Stimulated activated CD4-positive, alpha-beta T cell treated with anti-CD3 and anti-CD28 coated beads, Interleukin-15, amount 100 ng/mL, for 1 hour (primary cell): Measurements from ENCODE around the gene GFRA1.
"Not testable (repeated sequence)": the region's sequence is repeated elsewhere in the genome, so short reads cannot be mapped to it uniquely, and the experiment has no call there.

Experiments used
- DNase-seq, 2 donors: peaks; one replicate each; pipeline ENCODE4 v3.0.0-alpha.2; 2020; ENCODE audit warnings: low read depth in 1 of 2, low spot score in 1 of 2

Gene GFRA1

DNA sequence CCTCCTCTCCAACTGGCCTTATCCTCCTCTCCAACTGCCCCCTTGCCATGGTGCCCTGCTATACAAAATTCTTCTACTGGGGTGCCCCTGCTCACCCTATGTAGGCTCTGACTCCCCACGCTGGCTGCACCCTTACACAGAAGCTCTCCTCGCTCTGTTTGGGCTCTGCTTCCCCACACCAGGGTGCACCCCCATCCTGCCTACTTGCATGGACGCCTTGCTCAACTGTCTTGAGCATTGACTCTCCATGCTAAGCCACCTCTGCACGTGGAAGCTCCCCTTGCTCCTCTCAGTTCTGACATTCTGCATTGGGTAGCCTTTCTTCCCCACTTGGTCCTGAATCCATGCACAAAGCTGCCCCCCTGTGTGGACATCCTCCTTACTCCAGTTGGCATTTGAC lies 231.1 kb downstream of the GFRA1 start:
- DNase-seq = no peak

DNA sequence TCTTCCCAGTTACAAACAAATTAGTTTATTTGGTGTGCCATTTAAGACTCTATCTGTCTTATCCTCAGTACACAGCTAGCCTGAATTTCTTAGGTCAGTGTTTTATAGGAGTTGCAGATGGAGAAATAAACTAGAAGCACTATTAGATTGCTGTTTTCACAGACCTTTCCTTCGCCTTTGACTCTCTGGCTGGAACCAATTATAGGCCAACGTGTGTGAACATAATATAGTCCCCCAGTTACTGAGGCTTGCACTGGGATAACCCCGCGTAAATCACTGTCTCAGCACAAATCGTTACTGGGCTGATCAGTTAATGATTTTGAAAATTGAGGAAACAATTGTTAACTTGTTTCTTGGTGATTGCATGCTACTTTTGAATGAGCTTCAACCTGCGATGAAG lies 233.4 kb downstream of the GFRA1 start:
- DNase-seq = no peak

DNA sequence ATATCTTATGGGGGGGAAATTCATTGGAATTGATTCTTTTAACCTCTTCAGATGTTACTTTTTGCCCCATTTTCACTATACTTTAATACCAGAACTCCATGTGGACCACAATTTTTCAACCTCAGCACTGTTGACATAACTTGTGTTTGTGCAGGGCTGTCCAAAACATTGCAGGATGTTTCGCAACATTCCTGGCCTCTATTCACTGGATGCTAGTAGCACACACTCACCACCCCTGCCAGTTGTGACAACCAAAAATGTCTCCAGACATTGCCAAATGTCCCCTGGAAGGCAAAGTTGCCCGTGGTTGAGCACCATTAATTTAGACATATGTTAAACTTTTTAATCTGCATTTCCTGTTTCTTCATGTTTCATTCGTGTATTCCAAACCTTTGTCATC lies 234.7 kb downstream of the GFRA1 start:
- no peak for DNase-seq

DNA sequence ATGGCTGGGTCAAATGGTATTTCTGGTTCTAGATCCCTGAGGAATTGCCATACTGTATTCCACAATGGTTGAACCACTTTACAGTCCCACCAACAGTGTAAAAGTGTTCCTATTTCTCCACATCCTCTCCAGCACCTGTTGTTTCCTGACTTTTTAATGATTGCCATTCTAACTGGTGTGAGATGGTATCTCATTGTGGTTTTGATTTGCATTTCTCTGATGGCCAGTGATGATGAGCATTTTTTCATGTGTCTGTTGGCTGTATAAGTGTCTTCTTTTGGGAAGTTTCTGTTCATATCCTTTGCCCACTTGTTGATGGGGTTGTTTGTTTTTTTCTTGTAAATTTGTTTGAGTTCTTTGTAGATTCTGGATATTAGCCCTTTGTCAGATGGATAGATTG lies 237.6 kb downstream of the GFRA1 start:
- not testable (repeated sequence) for DNase-seq

DNA sequence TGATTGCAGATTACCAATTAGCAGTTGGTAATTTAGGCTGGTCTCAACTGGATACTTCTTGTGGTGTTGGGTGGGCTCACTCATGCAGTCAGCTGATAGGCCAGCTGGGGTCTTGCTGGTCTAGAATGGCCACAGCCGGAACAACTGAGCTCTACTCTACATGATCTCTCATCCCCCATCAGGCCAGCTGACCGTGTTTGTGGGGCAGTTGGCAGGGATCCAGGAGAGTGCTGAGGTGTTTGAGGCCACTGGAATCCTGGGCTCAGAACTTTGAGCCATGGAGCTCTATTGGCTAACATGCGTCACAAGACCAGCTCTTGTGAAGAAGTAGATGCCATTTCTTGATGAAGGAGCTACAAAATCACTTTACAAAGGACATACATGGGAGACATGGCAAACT lies 242.4 kb downstream of the GFRA1 start:
- DNase-seq = no peak

DNA sequence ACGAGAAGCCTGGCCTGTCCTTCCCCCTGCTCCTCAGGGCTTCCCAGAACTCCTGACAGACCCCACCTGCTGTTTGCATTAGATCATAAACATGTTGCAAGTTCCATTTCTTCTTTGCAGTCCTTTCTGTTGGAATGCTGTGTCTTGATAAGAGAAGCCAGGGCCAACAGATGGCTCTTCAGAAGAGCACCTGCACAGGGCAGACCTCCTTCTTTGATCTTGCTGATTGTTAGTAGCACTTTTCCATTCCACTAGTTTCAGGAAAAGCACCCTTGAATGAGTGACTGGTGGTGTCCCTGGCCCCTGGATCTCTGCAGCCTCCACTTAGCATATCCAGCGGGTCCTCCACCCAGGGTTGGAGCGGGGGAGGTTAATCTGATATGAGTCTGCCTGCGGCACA lies 243.2 kb downstream of the GFRA1 start:
- no peak for DNase-seq

DNA sequence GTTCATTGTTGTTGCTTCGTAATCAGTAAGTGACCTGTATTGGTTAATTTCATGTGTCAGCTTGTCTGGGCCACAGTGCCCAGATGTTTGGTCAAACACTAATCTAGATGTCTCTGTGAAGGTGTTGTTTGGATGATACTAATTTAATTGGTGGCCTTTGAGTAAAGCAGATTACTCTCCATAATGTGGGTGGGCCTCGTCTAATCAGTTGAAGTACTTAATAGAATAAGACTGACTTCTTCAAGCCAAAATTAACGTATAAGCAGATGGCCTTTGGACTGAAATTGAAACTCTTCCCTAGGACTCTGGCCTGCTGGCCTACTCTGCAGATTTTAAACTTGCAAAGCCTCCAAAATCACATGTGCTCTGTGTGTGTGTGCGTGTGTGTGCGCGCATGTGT lies 245.7 kb downstream of the GFRA1 start:
- no peak for DNase-seq

DNA sequence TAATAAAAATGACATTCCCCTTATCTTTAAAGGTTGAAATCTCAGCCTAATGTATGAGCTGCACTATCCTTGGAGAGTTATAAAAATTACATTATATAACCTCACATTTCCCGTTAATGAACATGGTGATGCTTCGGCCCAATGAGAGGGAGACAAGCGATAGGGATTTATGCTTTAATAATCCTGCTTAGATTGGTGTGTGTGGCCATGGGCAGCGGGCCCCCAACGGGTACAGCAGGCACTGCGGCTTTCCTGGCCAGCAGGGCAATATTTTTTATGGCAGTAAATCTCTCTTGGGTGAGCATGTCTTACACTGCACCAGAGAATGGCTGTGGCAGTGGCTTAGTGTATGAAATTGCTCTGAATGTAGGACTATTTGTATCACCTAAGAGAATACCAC lies 246.3 kb downstream of the GFRA1 start:
- DNase-seq = no peak

DNA sequence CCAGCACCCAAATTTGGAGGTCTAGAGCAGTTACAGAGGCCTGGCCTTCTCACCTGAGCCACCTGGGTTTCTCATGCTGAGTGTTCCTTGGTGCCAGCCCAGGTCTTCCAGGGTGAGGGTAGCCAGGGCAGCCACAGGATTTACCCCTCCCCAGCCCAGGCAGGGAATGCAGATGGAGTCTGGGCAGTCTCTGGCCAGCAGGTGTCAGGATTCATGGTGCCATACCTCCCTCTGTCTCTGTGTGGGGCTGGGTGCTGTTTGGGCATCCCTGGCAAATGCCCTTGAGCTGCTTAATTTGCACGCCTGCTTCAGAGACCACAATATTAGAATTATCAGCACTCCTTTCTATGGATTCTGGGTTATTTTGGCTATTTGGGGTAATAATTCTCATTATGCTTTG lies 246.7 kb downstream of the GFRA1 start:
- no peak for DNase-seq

DNA sequence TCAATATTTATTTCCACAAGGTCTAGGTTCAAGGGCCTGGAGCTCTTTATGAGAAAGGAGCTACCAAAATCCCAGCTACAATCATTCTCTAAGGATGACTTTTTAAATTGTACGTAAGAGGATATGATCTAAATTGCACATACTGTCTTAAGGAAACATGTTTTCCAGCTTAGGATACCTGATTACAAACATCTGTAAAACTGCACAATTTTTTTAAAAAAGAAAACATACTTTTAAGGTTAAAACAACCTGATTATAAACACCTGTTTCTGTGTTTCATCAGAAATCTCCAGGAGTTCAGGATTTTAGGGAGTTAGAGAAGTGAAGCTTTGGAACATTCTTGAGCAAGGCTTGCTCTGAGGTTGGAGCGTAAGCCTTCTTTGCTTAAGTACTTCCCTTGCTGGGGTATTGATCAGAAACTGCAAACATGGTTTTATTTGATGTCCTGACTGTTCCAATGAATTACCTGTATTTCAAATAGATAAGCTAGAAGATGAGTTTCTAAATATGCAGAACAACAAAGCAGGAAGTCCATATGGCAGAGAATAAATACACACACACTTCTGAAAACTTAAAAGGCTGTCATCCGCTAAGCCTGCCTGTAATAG lies 248.6 kb downstream of the GFRA1 start:
- no peak for DNase-seq

DNA sequence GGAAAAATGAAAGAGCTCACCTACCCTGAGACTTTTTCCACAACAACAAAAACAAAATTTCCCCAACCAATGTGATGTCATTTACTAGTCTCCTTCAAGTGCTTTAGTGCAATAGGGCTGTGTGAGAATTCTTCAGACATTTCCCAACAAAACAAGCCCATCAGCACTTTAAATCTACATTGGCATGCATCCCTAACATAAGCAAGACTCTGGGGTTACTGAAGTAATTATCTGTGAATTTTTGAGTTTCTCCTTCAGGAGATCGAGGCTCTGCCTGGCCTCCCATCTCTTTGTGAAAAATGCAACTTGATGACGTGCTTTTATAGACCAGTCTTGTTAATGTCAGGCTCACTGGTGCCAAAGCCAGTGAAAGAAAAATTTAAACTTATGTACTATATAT lies 255.6 kb downstream of the GFRA1 start:
- DNase-seq = no peak

DNA sequence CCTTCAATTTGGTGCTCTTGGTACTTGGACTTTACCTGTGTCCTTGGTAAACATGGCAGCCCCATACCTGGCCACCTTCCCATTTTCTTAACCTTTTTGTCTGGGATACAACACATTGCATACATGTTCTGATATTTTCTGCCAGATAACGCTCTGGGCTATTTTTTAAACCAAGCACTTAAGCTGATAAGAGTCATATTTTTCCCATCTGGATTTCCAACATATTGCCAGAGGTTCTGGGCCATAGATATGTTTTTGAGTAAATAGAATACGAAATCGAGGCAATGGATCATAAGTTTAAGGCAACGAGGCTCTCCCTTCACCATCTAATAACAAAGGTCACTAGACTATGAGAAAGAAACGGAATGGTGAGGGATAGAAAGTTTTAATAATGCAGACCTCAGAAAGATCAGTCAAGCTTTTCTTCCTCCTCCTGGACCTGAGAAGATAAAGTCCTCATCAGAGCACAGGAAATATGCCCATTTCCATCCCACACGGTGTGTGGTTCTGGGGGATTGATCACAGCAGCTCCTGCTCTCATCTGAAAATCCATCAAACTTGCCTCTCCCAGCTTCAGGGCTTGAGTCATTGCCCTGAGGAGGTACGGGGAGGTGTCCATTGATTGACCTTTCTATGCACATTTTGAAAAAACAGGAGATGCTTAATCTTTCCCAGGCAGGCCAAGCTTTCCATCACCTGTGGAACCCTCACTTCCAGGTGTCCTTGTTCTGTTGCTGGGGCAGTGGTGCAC lies 257.2 kb downstream of the GFRA1 start:
- no peak for DNase-seq

DNA sequence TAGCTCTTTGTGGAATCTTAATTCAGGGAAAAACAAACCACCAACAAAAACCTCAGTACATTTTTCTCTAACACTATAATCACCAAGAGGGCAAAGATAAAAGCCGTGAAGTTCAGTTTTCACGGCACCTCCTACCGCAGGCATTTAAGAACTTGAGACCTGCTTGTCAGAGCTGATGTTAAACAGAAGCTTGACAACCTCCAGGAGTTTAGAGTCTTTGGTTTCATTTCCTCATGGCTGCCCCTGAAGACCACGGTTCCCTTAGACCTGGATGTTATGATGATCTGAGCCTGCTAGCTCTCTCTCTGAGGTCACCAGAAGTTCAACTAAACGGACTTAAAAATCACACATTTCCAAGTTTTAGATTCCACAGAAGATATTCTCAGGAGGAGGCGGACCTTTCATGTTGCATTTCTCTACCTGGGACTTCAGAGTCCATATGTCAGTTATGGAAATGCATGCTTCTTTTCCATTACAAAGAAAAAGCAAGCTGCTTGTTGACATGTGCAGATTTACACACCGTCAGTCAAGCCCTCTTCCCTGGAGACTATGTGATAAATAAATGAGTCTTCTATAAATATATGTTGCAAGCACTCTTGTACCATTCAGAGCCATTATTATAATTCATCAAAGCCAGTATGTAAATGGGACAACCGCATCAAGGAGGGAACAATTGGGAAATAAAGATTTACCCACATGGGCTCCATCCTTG lies 258.0 kb downstream of the GFRA1 start:
- DNase-seq = no peak

DNA sequence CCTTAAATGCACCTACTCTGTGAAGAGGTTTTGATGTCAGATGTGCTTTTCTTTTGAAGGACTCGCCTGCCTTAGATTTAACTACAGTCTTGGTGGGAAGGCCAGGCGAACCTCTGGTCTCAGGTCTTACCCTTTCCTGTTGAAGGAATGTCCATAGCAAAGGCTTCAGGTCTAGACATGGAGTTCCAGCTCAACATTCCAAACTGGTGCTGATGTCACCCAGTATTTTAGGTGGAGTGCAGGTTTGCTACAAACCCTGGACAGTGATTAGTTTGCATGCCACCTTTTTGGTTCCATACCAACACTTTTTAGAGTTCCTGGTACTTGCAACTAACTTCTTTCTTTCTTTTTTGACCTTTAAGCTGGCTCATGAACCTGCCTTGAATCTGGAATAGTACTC lies 258.7 kb downstream of the GFRA1 start:
- DNase-seq = no peak

DNA sequence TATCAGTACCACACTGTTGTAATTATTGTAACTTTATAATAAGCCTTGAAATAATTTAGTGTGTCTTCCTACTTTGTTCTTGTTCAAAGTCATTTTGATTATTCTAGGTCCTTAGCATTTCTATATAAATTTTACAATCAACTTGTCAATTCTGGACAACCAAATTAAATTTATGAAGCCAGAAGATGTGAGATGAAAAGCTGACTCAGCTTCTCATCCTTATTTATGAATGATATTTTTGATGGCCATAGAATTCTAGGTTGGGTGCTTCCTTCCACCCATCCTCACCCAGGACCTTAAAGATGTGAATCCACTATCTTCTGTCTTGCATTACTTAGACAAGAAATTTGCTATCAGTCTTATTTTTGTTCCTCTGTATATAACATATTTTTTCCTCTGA lies 261.1 kb downstream of the GFRA1 start:
- DNase-seq = no peak

DNA sequence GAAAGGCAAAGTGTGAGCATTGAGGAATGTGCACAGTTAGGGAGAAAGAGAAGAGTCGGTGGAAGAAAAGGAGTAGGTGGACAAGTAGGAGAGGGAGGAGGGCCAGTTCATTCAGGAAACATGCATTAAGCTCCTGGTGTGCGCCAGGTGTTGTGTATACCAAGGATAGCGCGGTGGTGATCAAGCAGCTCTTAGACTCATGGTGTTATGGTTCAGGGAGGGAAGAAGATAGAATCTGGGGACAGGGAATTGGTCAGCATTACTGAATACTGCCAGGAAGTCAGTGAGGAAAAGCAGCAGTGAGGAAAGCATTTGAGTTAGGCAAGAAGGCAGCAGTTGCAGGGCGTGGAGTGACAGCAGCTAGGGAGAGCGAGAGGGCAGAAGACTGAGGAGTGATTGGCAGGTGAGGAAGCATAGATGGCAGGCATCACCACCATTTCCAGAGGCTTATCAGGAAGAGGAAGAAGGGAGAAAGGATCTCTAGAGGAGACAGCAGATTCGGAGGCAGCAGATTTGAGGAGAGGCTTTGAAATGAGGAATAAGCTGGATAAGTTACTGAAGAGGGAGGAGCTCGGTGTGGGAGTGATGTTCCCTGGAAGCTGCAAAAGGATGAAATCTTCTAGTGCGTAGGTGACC lies 265.6 kb downstream of the GFRA1 start:
- DNase-seq = no peak
